GM21390 (cell line): ENCODE data around the gene TRIM10.
"Not testable (repeated sequence)": the region's sequence is repeated elsewhere in the genome, so short reads cannot be mapped to it uniquely, and the experiment has no call there.

Source experiments
- ATAC-seq: cut with Tn5 transposase; IDR thresholded peaks from one replicate; pipeline ENCODE4 v1.9.1; 2021; ENCODE audit not compliant: unreplicated experiment

The TRIM10 gene

DNA sequence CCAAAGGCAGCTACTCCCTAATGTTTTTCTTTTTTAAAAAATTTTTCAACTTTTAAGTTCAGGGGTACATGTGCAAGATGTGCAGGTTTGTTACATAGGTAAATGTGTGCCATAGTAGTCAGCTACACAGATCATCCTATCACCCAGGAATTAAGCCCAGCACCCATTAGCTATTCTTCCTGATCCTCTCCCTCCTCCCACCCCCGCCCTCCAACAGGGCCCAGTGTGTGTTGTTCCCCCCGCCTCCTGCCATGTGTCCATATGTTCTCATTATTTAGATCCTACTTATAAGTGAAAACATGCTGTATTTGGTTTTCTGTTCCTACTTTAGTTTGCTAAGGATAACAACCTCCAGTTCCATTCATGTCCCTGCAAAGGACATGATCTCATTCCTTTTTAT lies 14.8 kb upstream of the TRIM10 start:
- ATAC-seq: no peak

GRCh38 chr6:30172681-30173080 lies 11.7 kb upstream of the TRIM10 start:
- ATAC-seq: no peak

GRCh38 chr6:30171677-30172471 lies 10.9 kb upstream of the TRIM10 start:
- ATAC-seq: no peak

DNA sequence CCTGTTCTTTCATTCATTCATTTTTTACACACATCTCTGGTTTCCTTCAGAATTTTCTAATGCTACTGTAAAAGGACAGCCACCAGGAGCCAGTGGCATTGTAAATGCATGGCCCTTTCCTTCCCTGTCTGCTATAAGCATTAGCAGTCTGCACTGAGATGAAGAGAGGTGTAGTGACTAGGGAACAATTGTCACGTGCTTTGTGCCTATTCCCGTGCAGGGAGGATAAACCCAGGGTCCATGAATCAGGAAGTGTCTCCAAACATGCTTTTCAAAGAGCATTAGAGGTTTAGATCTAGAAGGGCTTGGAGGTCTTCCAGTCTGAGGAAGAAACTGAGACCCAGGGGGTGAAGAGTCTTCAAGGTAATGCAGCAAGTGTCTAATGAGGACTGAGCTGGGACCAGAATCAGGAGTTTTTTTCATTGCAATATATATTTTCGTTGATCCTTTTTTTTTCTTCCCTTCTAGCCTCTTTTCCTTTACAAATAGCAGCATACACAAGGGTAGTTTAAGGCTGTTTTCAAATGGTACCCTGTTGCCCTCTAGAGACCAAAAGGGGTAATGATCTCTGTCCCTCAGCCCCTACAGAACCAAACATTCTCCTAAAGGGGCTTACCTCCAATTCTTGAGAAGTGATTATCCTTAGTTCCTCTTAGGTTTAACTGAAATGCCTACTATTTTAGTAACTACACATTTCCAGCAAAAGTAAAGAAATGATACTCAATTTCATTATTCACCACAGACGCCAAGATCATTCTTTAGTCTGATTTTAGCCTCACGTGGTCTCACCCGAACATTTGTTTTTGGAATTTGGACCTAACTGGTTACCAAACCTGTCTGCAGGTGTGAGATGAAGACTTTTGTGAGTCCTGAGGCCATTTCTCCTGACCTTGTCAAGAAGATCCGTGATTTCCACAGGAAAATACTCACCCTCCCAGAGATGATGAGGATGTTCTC lies 8.9 kb upstream of the TRIM10 start:
- ATAC-seq: no peak

- ATAC-seq: no peak
These were observed 7.7 kb upstream of the TRIM10 start for GRCh38 chr6:30168741-30169140.

- no peak for ATAC-seq
These were observed 6.1 kb upstream of the TRIM10 start for GRCh38 chr6:30167101-30167500.

- ATAC-seq: not testable (repeated sequence)
These were observed 4.2 kb upstream of the TRIM10 start for GRCh38 chr6:30165238-30165637.

DNA sequence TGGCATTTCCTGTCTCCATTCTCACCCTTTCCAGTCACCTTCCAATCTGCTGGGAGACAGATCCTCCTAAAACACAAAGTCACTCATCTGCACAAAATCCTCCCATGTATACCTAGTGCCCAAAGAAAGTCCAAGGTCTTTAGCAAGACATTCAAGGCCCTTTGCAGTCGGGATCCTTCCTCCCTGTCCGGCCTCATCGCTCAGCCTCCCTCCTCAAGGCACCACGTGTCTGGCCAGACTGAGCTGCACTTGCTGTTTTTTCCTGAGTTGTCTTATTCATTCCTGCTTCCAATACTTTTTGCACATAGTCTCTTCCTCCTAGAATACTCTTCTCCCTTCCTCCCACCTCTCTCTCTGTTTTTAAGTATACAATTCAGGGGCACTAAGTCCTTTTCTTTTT lies 3.7 kb upstream of the TRIM10 start:
- ATAC-seq: no peak

DNA sequence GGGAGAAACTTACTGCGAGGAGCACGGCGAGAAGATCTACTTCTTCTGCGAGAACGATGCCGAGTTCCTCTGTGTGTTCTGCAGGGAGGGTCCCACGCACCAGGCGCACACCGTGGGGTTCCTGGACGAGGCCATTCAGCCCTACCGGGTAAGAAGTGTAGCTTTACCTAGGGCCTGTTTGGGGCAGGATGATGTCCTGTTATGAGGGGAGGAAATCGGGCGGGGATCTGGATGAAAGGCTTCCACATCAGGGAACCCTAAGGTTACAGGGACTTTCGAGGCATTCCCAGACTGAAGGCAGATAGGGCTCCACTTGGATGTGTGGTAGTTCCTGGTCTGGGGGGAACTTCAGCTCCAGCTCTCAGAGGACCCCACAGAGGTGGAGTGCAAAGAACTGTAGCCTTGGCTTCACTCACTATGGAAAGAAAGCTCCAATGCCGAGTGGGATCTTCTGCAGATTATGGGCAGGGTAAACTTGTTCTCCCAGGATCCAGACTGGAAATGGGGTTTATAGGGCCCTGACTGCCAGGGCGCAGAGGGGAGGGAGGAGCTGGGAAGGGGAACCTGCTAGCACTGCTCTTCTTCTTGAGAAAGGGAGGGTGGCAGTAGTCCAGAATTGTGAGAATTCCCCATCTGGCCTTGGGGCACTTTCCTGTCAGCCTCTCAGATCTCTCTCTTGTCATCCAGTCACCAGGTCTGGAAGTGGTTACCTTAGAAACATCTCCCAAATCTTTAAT lies 3.1 kb upstream of the TRIM10 start:
- ATAC-seq: no peak

GRCh38 chr6:30163090-30163917 lies 2.3 kb upstream of the TRIM10 start, which contains the start of gene TRIM15:
Gene TRIM15, plus strand, starts transcription at chr6:30163546. Its CDS starts 139 bp downstream, at chr6:30163685.
- no peak for ATAC-seq

DNA sequence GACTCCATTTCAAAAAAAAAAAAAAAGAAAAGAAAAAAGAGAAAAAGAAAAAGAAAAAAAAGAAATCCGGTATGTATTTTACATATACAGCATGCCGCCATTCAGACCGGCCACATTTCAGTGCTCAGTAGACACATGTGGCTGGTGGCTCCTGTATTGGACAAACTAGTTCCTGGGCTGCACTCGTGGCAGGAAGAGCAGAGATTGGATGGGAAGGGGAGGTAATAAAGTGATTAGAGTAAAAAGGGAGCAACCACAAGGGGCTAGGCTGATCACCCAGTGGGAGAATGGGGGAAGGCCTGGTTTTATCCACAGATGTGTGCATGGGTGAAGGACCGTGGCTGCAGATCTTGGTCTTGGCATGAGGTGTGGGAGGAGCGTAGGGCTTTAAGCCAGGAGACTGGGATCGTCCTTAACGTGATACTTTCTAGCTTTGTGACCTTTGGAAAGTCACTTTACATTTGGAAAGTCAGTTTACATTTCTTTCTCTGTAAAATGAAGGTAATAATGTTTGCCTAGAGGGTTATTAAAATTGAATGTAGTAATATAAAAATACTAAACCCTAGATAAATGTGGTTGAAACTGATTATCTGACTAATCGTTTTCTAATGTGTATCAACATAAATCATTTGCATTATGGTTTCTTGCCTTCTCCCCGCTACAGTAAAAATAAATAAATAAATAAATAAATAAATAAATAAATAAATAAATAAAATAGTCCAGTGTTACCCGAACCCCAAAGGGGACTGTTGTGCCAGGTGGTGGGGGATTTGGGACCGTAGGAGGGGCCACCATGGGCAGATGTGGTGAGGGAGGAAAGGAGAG lies 1.5 kb upstream of the TRIM10 start:
- ATAC-seq: no peak

GRCh38 chr6:30160008-30160784 lies 815 bp downstream of the TRIM10 start:
- ATAC-seq: no peak

- no peak for ATAC-seq
These were observed 2.5 kb downstream of the TRIM10 start for GRCh38 chr6:30158475-30159040.

DNA sequence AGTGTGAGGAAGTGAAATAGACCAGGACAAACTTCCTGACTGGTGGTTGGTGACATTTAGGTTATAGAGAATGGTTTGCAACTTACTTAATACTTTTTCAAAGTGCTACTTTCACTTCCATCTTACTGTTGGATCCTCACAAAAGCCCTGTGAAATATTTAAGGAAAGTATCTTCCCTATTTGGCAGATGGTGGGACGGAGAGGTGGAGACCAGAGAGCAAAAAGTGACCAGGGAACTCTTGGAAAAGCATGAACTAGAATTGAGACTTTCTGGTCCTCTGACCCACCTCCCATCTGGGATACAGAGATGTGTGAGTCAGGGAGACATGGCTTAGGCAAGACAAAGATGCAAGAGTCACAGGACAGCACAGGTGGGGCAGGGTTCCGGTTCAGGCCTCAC lies 3.0 kb downstream of the TRIM10 start:
- no peak for ATAC-seq

DNA sequence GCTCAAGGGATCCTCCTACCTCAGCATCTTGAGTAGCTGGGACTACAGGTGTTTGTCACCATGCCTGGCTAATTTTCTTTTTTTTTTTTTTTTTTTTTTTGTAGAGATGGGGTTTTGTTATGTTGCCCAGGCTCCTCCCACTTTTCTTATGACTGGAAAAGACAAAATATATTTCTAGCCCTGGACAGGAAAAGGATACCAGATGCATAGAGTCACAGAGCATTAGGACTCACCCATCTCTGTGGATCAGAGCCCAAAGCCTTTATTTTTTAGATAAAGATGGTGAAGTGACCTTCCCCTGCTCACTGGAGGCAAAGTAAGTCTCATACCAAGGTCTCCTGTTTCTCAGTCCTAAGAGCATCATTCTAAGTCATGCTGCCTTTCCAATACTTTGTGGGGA lies 3.4 kb downstream of the TRIM10 start:
- ATAC-seq: no peak

DNA sequence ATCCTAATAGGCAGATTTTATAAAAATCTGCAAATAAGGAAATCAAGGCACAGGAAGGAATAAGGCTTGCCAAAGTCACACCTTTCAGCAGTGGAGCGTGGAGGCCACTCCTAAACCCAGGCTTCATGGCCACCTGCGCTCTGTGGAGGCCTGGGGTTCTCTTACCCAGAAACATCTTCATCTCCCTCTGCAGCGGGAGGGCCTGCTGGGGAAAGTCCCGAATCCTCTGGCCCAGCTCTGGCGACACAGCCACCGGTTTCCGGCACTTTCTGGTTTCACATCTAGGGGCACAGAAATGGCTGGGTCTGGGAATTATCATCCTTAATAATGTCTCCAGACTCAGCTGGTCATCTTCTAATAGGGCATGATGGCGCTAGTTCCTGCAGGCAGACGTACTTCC lies 4.2 kb downstream of the TRIM10 start:
- no peak for ATAC-seq

GRCh38 chr6:30156262-30156599 lies 4.8 kb downstream of the TRIM10 start:
- no peak for ATAC-seq

DNA sequence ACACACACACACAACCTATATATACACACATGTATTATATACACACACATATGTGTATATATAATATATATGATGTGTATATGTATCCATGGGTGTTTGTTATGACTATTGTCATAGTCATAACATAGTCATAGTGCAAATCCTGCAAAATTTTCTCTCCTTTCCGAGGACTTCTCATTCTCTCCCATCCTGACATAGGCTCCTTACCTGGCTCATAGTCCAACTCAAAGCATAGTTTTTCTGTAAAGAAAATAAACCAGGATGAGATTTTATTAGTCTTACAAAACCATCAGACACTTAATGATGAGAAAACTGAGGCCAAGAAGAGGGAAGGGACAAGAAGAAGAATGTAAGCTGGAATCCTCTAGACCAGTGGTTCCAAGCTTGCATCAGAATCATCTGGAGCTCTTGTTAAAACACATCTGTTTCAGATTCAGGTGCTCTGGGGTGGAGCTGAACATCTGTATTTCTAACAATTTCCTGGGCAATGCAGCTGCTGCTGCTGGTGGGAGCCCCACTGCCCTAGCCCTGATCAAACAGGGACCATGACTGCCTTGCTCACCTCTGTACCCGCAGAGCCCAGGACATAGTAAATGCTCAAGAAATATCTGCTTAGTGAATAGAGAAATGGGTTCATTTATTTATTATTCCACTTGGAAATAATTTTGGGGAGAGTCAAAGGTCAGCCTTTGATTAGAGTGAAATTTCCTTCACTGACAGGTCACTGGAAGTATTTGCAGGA lies 5.3 kb downstream of the TRIM10 start:
- no peak for ATAC-seq
